SK-N-SH (cell line): Measurements from ENCODE around the gene TMEM200B. TPM values are rescaled to one million over a fixed set of nuclear protein-coding genes. Genes with fewer than 3 reads are reported as not detected.
A peak's percentile ranks its signal among the peaks of the same experiment; 100 is the strongest.

ENCODE experiments used
- CTCF ChIA-PET: fragments of 300-600, 350-600 bp; formaldehyde crosslinking; extraction: SDS; loops from one replicate; lab custom pipeline; 2021; lab: Yijun Ruan, JAX
- POLR2A ChIA-PET: fragments of 350-600 bp; sonication (Branson Sonifier 250); formaldehyde crosslinking; extraction: SDS; loops from one replicate; lab custom pipeline; 2020; ENCODE audit warnings: antibody characterized with exemption, inconsistent platforms; lab: Yijun Ruan, JAX
- DNase-seq: peaks from one replicate; pipeline ENCODE4 v3.0.0; 2012
- H2AFZ ChIP-seq: fragments of 200-600 bp; sonication (generic); 2 replicates; pipeline ENCODE4 v1.8.1; 2016; ENCODE audit warnings: antibody characterized with exemption, mild to moderate bottlenecking, low read depth
- H3F3A ChIP-seq: fragments of 200-600 bp; sonication (generic); replicated peaks from 2 replicates; pipeline ENCODE3; 2016; ENCODE audit warnings: antibody characterized with exemption, mild to moderate bottlenecking; ENCODE audit not compliant: insufficient read depth
- H3K27ac ChIP-seq, 2 experiments: fragments of 200-500 bp in 1 of 2; fragments of 200-600 bp in 1 of 2; sonication (Bioruptor generic) in 1 of 2; sonication (generic), shearing (Covaris generic) in 1 of 2; 2 replicates each; pipeline versions ENCODE4 v1.5.1 to v1.6.1; 2014 to 2016; ENCODE audit warnings: low read depth in 2 of 2, inconsistent platforms in 1 of 2, low read length in 1 of 2, mild to moderate bottlenecking in 1 of 2, mixed read lengths in 1 of 2
- H3K27me3 ChIP-seq: fragments of 200-600 bp; sonication (generic), shearing (Covaris generic); 2 replicates; pipeline ENCODE4 v1.6.1; 2016; ENCODE audit warnings: mixed run types; ENCODE audit not compliant: insufficient read depth
- H3K36me3 ChIP-seq, 2 experiments: fragments of 200-500 bp in 1 of 2; fragments of 200-600 bp in 1 of 2; sonication (Bioruptor generic) in 1 of 2; sonication (generic) in 1 of 2; replicated peaks in 1 of 2; 2 replicates each; pipeline versions ENCODE3 to v1.5.1; 2014 to 2016; ENCODE audit warnings: low read length in 1 of 2, mild to moderate bottlenecking in 1 of 2; ENCODE audit not compliant: insufficient read depth in 2 of 2, control insufficient read depth in 1 of 2
- H3K4me1 ChIP-seq, 2 experiments: fragments of 200-500 bp in 1 of 2; fragments of 200-600 bp in 1 of 2; sonication (Bioruptor generic) in 1 of 2; sonication (generic), shearing (Covaris generic) in 1 of 2; 2 replicates each; pipeline versions ENCODE4 v1.5.1 to v1.6.1; 2014 to 2016; ENCODE audit warnings: low read depth in 1 of 2, low read length in 1 of 2, mixed run types in 1 of 2; ENCODE audit not compliant: insufficient read depth in 2 of 2, control insufficient read depth in 1 of 2
- H3K4me2 ChIP-seq: fragments of 200-600 bp; sonication (generic), shearing (Covaris generic); 2 replicates; pipeline ENCODE4 v1.6.1; 2017; ENCODE audit warnings: mixed run types
- H3K4me3 ChIP-seq, 2 experiments: fragments of 200-500 bp in 1 of 2; fragments of 200-600 bp in 1 of 2; sonication (Bioruptor generic) in 1 of 2; sonication (generic), shearing (Covaris generic) in 1 of 2; 2 replicates each; pipeline versions ENCODE4 v1.5.1 to v1.8.1; 2014 to 2016; ENCODE audit warnings: low read depth in 2 of 2, inconsistent platforms in 1 of 2, low read length in 1 of 2, mild to moderate bottlenecking in 1 of 2, mixed read lengths in 1 of 2, moderate library complexity in 1 of 2
- H3K79me2 ChIP-seq: fragments of 200-600 bp; sonication (generic); 2 replicates; pipeline ENCODE4 v1.8.1; 2017; ENCODE audit warnings: mild to moderate bottlenecking; ENCODE audit not compliant: insufficient read depth
- H3K9ac ChIP-seq: fragments of 200-600 bp; sonication (generic); 2 replicates; pipeline ENCODE4 v1.6.1; 2017; ENCODE audit warnings: mixed run types
- H3K9me2 ChIP-seq: fragments of 200-600 bp; sonication (generic); 2 replicates; pipeline ENCODE4 v1.6.1; 2017; ENCODE audit warnings: mixed run types
- H3K9me3 ChIP-seq: fragments of 200-600 bp; sonication (generic); 2 replicates; pipeline ENCODE4 v1.6.1; 2017; ENCODE audit warnings: mixed run types, mild to moderate bottlenecking, moderate library complexity
- H4K20me1 ChIP-seq: fragments of 200-600 bp; sonication (generic); 2 replicates; pipeline ENCODE4 v1.6.1; 2017; ENCODE audit warnings: mild to moderate bottlenecking, mixed run types; ENCODE audit not compliant: insufficient read depth
- EZH2phosphoT487 ChIP-seq: fragments of 200-600 bp; sonication (generic); IDR thresholded peaks from 2 replicates; pipeline ENCODE4 v1.6.1; 2017; ENCODE audit warnings: low read depth, mixed run types, mild to moderate bottlenecking, antibody characterized with exemption, moderate library complexity, borderline replicate concordance
- GATA2 ChIP-seq: sonication (generic); formaldehyde crosslinking; IDR thresholded peaks from 2 replicates; pipeline ENCODE4 v1.5.0; 2020; ENCODE audit warnings: mild to moderate bottlenecking, missing genetic modification reagents
- MAX ChIP-seq: IDR thresholded peaks from 2 replicates; pipeline ENCODE4 v1.4.0; 2012; ENCODE audit warnings: low read depth
- MEF2A ChIP-seq: IDR thresholded peaks from 2 replicates; pipeline ENCODE4 v1.4.0; 2012; ENCODE audit warnings: low read depth, borderline replicate concordance
- MXI1 ChIP-seq: IDR thresholded peaks from 2 replicates; pipeline ENCODE4 v1.6.1; 2012; ENCODE audit warnings: mild to moderate bottlenecking, low read depth, low read length, improper control_type of control experiment
- NFIC ChIP-seq: IDR thresholded peaks from 2 replicates; pipeline ENCODE4 v1.4.0; 2012; ENCODE audit warnings: borderline replicate concordance
- POLR2AphosphoS5 ChIP-seq: IDR thresholded peaks from 2 replicates; pipeline ENCODE4 v1.6.1; 2012; ENCODE audit warnings: low read depth, low read length
- RCOR1 ChIP-seq: fragments of 150-350 bp; IDR thresholded peaks from 2 replicates; pipeline ENCODE4 v1.6.1; 2017; ENCODE audit warnings: antibody characterized with exemption, low read length
- REST ChIP-seq: IDR thresholded peaks from 2 replicates; pipeline ENCODE4 v1.6.1; 2012; ENCODE audit warnings: mild to moderate bottlenecking, low read depth, low read length, moderate library complexity
- SMC3 ChIP-seq: IDR thresholded peaks from 2 replicates; pipeline ENCODE4 v1.6.1; 2012; ENCODE audit warnings: low read depth, low read length, improper control_type of control experiment
- TAF1 ChIP-seq: IDR thresholded peaks from 2 replicates; pipeline ENCODE4 v1.6.1; 2012; ENCODE audit warnings: low read depth, mild to moderate bottlenecking, low read length, moderate library complexity, borderline replicate concordance
- TEAD4 ChIP-seq: IDR thresholded peaks from 2 replicates; pipeline ENCODE4 v1.4.0; 2012; ENCODE audit warnings: mild to moderate bottlenecking, borderline replicate concordance; ENCODE audit not compliant: insufficient read depth
- USF2 ChIP-seq: fragments of 150-350 bp; IDR thresholded peaks from 2 replicates; pipeline ENCODE4 v1.6.1; 2017; ENCODE audit warnings: antibody characterized with exemption, low read length, low read depth, borderline replicate concordance
- ZBTB33 ChIP-seq: IDR thresholded peaks from 2 replicates; pipeline ENCODE4 v1.4.0; 2012; ENCODE audit warnings: low read depth, borderline replicate concordance
- WGBS: methylation state at CpG from one replicate; pipeline ENCODE4 v1.1.6; 2017; ENCODE audit warnings: low lambda C conversion rate; 5-methylcytosine and 5-hydroxymethylcytosine counted together
- polyA plus RNA-seq, 3 experiments: library from polyadenylated mRNA; depleted of rRNA; stranded (reverse); fragments of >200 nt; gene quantifications; 2 replicates each; pipeline ENCODE4 v1.2.3, GENCODE V29; 2012

Gene TMEM200B
- 1.5 and 2.0 TPM in 2 replicates for polyA plus RNA-seq (2012; rRNA removed)
- polyA plus RNA-seq (2012; cell fraction: cytosol; rRNA removed), result 0.97 and 1.6 TPM in 2 replicates
- 3.7 and 4.9 TPM in 2 replicates for polyA plus RNA-seq (2012; cell fraction: nucleus; rRNA removed)

GRCh38 chr1:29123887-29124365, at the start of gene TMEM200B:
Gene TMEM200B, minus strand, starts transcription at chr1:29123903. Its CDS starts 2,075 bp downstream, at chr1:29121828.
- TF ChIP-seq RCOR1 (no peak), MAX (no peak), USF2 (no peak), MEF2A (no peak), ZBTB33 (no peak)
- Histone ChIP-seq H3K27ac (peak within 1 kb of the TSS; percentile 43 to 55; a peak in 3 of 4 replicates), H3K4me2 (peak within 1 kb of the TSS; percentile 95), H3K9me2 (no peaks in the 10 kb centered on the region), H3K4me3 (peak within 1 kb of the TSS; percentile 69 to 71), H3K27me3 (no peaks in the 10 kb centered on the region), H3K36me3 (no peaks in the 10 kb centered on the region), H2AFZ (peak within 1 kb of the TSS; percentile 85; the same call in 1 of the 2 replicates), H3F3A (peaks cover 2% of the 10 kb centered on the region), H3K4me1 (peaks cover 0 to 9% of the 10 kb centered on the region in 2 experiments; a peak in 1 of 4 replicates), H4K20me1 (no peaks in the 10 kb centered on the region), H3K79me2 (no peaks in the 10 kb centered on the region), H3K9ac (peak within 1 kb of the TSS; percentile 92), H3K9me3 (no peaks in the 10 kb centered on the region)
- CTCF ChIA-PET, result interaction anchor here (0.7 to 3.3 kb wide), 13 partner anchors 12 to 247 kb away, joined by 3 to 15 read pairs (median 4); partner anchors contain the start of genes EPB41 and SRSF4
- 8% methylated on average over 24 of the region's 46 CpGs for WGBS
- POLR2A ChIA-PET, result interaction anchor here (1.1 to 2.1 kb wide), 2 partner anchors 58 to 240 kb away, joined by 3 to 11 read pairs; partner anchors contain the start of gene SRSF4
- DNase-seq, result no peak

- no peak overlapping the region for H3K4me3 ChIP-seq
- no peaks in the 10 kb centered on the region for H3K27me3 ChIP-seq
- ChIA-PET POLR2A (no interaction called here), CTCF (interaction anchor here (3.7 kb wide), 1 partner anchor 9 kb away, joined by 24 read pairs; the partner anchor contains the start of gene SRSF4)
- peaks cover 16 to 20% of the 10 kb centered on the region in 2 experiments for H3K36me3 ChIP-seq
- no peak overlapping the region for H2AFZ ChIP-seq
- peaks cover 17% of the 10 kb centered on the region for H3F3A ChIP-seq
- H4K20me1 ChIP-seq, result peaks cover 96% of the 10 kb centered on the region
- no peak overlapping the region for H3K9ac ChIP-seq
- 98% methylated on average over 8 of the region's 8 CpGs for WGBS
- H3K79me2 ChIP-seq, result peaks cover 100% of the 10 kb centered on the region
- H3K27ac ChIP-seq, result no peak overlapping the region
- H3K9me2 ChIP-seq, result no peaks in the 10 kb centered on the region
- no peaks in the 10 kb centered on the region for H3K9me3 ChIP-seq
- no peak overlapping the region for H3K4me2 ChIP-seq
- peaks cover 3 to 24% of the 10 kb centered on the region in 2 experiments; a peak in 3 of 4 replicates for H3K4me1 ChIP-seq
- DNase-seq, result no peak
- TF ChIP-seq POLR2AphosphoS5, result no peak
- no peak for TF ChIP-seq NFIC
- no peak for TF ChIP-seq REST
- no peak for TF ChIP-seq TAF1
- no peak for TF ChIP-seq USF2
- TF ChIP-seq MXI1, result no peak
- TF ChIP-seq RCOR1, result no peak
- no peak for TF ChIP-seq SMC3
- no peak for TF ChIP-seq ZBTB33
- no peak for TF ChIP-seq GATA2 (CRISPR knock-in tag)
- TF ChIP-seq TEAD4, result no peak
- TF ChIP-seq EZH2phosphoT487, result no peak
Observed at GRCh38 chr1:29172415-29172939, 48.8 kb upstream of the TMEM200B start.
